GM12878 (cell line): ENCODE results near the gene EPHA8. TPM values are rescaled to one million over a fixed set of nuclear protein-coding genes. Genes with fewer than 3 reads are reported as not detected.

Source experiments
- ATAC-seq: fragments of 200-7000 bp; cut with Tn5 transposase; 3 replicates; pipeline ENCODE4 v1.9.1; 2020; ENCODE audit warnings: mild to moderate bottlenecking, moderate library complexity
- BruUV-seq: library from RNA; stranded (reverse); fragments of 400-500 nt; replicated peaks from 2 replicates; lab custom pipeline; 2021; lab: Mats Ljungman, UMichigan
- CTCF ChIA-PET: fragments of 300-600 bp; sonication (Branson Sonifier 250); formaldehyde crosslinking; extraction: SDS; loops from one replicate; lab custom pipeline; 2021; ENCODE audit warnings: inconsistent platforms; lab: Yijun Ruan, JAX
- POLR2A ChIA-PET: fragments of 350-600 bp; formaldehyde crosslinking; extraction: SDS; loops from one replicate; lab custom pipeline; 2021; ENCODE audit warnings: inconsistent platforms; lab: Charles Lee
- RAD21 ChIA-PET: fragments of 300-600 bp; sonication (Branson Sonifier 250); formaldehyde crosslinking; loops from one replicate; lab custom pipeline; 2023; ENCODE audit warnings: antibody characterized with exemption; ENCODE audit not compliant: unreplicated experiment; lab: Charles Lee
- SMC1A ChIA-PET: fragments of 300-600 bp; sonication (Branson Sonifier 250); formaldehyde crosslinking; loops from one replicate; lab custom pipeline; 2023; ENCODE audit not compliant: unreplicated experiment, uncharacterized antibody; lab: Charles Lee
- DNase-seq: peaks from one replicate; pipeline ENCODE4 v3.0.0-alpha.2; 2011; ENCODE audit warnings: low read depth, low spot score
- FAIRE-seq: peaks from 3 replicates; lab custom pipeline; 2011; peaks lifted over from hg19 to GRCh38; lab: Jason Lieb, UNC
- H2AFZ ChIP-seq: 2 replicates; pipeline ENCODE4 v1.6.0; 2011; ENCODE audit warnings: low read depth, low read length, control low read depth; ENCODE audit not compliant: control insufficient read depth
- H3K27ac ChIP-seq: 2 replicates; pipeline ENCODE4 v1.5.1; 2011; ENCODE audit warnings: control low read depth; ENCODE audit not compliant: control insufficient read depth, insufficient read depth
- H3K27me3 ChIP-seq, 2 experiments: replicated peaks in 1 of 2; 2 replicates each; pipeline versions ENCODE4 v1.6.0 to v1.6.1; 2011; ENCODE audit warnings: low read length in 1 of 2; ENCODE audit not compliant: control insufficient read depth in 2 of 2, insufficient read depth in 2 of 2
- H3K36me3 ChIP-seq, 2 experiments: 2 replicates each; pipeline ENCODE4 v1.5.1; 2011; ENCODE audit warnings: low read length in 1 of 2; ENCODE audit not compliant: control insufficient read depth in 2 of 2, insufficient read depth in 2 of 2
- H3K4me1 ChIP-seq: 2 replicates; pipeline ENCODE4 v1.6.1; 2011; ENCODE audit warnings: mild to moderate bottlenecking, low read length, moderate library complexity, mixed read lengths; ENCODE audit not compliant: control insufficient read depth, insufficient read depth
- H3K4me2 ChIP-seq: 2 replicates; pipeline ENCODE4 v1.6.0; 2011; ENCODE audit warnings: control low read depth; ENCODE audit not compliant: control insufficient read depth, insufficient read depth
- H3K4me3 ChIP-seq: fragments of 200-600 bp; sonication (generic); 2 replicates; pipeline ENCODE4 v1.5.1; 2016
- H3K79me2 ChIP-seq: 2 replicates; pipeline ENCODE4 v1.6.0; 2011; ENCODE audit warnings: low read length; ENCODE audit not compliant: control insufficient read depth, insufficient read depth
- H3K9ac ChIP-seq: 2 replicates; pipeline ENCODE4 v1.8.0; 2011; ENCODE audit warnings: low read length, control low read depth, mixed read lengths; ENCODE audit not compliant: control insufficient read depth, insufficient read depth
- H3K9me3 ChIP-seq: replicated peaks from 3 replicates; pipeline ENCODE4 v1.5.1; 2011; ENCODE audit warnings: mild to moderate bottlenecking, low read length; ENCODE audit not compliant: control insufficient read depth, insufficient read depth
- H4K20me1 ChIP-seq: 2 replicates; pipeline ENCODE4 v1.6.0; 2011; ENCODE audit not compliant: control insufficient read depth, insufficient read depth
- CBX5 ChIP-seq: sonication (generic); IDR thresholded peaks from 2 replicates; pipeline ENCODE4 v1.6.1; 2016; ENCODE audit warnings: low read depth, moderate library complexity, mild to moderate bottlenecking, inconsistent platforms
- CHD2 ChIP-seq: IDR thresholded peaks from 2 replicates; pipeline ENCODE4 v1.6.1; 2011; ENCODE audit warnings: low read depth, low read length, improper control_type of control experiment, borderline replicate concordance
- GATAD2B ChIP-seq: fragments of 450-650 bp; conservative IDR thresholded peaks from 2 replicates; pipeline ENCODE4 v1.6.1; 2017; ENCODE audit warnings: low read depth, mild to moderate bottlenecking, moderate library complexity
- IKZF1 ChIP-seq: fragments of 450-650 bp; conservative IDR thresholded peaks from 2 replicates; pipeline ENCODE4 v1.6.1; 2017; ENCODE audit warnings: antibody characterized with exemption, mild to moderate bottlenecking
- NFXL1 ChIP-seq: fragments of 450-650 bp; IDR thresholded peaks from 2 replicates; pipeline ENCODE4 v1.6.1; 2017; ENCODE audit warnings: antibody characterized with exemption, mild to moderate bottlenecking, borderline replicate concordance
- NFYB ChIP-seq: IDR thresholded peaks from 2 replicates; pipeline ENCODE4 v1.6.1; 2011; ENCODE audit warnings: low read depth, mild to moderate bottlenecking, low read length, improper control_type of control experiment, moderate library complexity; ENCODE audit not compliant: insufficient read depth
- PML ChIP-seq: IDR thresholded peaks from 2 replicates; pipeline ENCODE4 v1.6.1; 2012; ENCODE audit warnings: low read length, inconsistent platforms
- SMAD5 ChIP-seq: IDR thresholded peaks from 2 replicates; pipeline ENCODE4 v1.6.1; 2016; ENCODE audit warnings: antibody characterized with exemption, low read depth
- TARDBP ChIP-seq: IDR thresholded peaks from 2 replicates; pipeline ENCODE4 v1.6.1; 2016; ENCODE audit warnings: borderline replicate concordance
- WGBS: methylation state at CpG from one replicate; pipeline ENCODE4 v1.1.6; 2016; ENCODE audit warnings: low lambda C conversion rate; ENCODE audit not compliant: insufficient replicate concordance, insufficient coverage; ENCODE audit errors: missing lambda C conversion rate; 5-methylcytosine and 5-hydroxymethylcytosine counted together
- in situ Hi-C: fragments of 300-500 bp; cut with MboI; formaldehyde crosslinking; loops from 9 replicates; pipeline ENCODE4 v1.14.3; 2018; ENCODE audit warnings: mixed read lengths
- intact Hi-C: fragments of 100-400 bp; cut with micrococcal nuclease; formaldehyde crosslinking; loops from one replicate; pipeline ENCODE4 v1.14.2; 2022; ENCODE audit not compliant: unreplicated experiment
- polyA plus RNA-seq, 11 experiments: library from polyadenylated mRNA; depleted of rRNA in 4 of 11; unstranded in 6 of 11; stranded (reverse) in 5 of 11; fragments of >200 nt; fragmentation: Nextera tagmentation in 4 of 11; fragmentation: Illumina TruSeq in 1 of 11; extraction: Ambion mirVana in 4 of 11; extraction: Trizol in 1 of 11; gene quantifications; 1 replicate in 1 of 11; 2 replicates in 10 of 11; pipeline versions ENCODE4 v1.2.1 to v1.2.3, GENCODE V29; 2011 to 2016; ENCODE audit warnings: inconsistent platforms in 2 of 11, missing spikeins in 2 of 11, low read depth in 1 of 11
- total RNA-seq, 4 experiments: library from RNA; depleted of rRNA in 3 of 4; stranded (reverse); fragments of >200 nt in 3 of 4; fragmentation: Illumina TruSeq in 1 of 4; extraction: Trizol in 1 of 4; gene quantifications; 2 replicates each; pipeline versions ENCODE4 v1.2.1 to v1.2.3, GENCODE V29; 2013 to 2021

Gene EPHA8
- total and polyA plus RNA-seq, 10 of the 15 experiments (the other 5 are each of a cell fraction or from before 2014, with no cell fraction given): not detected

DNA sequence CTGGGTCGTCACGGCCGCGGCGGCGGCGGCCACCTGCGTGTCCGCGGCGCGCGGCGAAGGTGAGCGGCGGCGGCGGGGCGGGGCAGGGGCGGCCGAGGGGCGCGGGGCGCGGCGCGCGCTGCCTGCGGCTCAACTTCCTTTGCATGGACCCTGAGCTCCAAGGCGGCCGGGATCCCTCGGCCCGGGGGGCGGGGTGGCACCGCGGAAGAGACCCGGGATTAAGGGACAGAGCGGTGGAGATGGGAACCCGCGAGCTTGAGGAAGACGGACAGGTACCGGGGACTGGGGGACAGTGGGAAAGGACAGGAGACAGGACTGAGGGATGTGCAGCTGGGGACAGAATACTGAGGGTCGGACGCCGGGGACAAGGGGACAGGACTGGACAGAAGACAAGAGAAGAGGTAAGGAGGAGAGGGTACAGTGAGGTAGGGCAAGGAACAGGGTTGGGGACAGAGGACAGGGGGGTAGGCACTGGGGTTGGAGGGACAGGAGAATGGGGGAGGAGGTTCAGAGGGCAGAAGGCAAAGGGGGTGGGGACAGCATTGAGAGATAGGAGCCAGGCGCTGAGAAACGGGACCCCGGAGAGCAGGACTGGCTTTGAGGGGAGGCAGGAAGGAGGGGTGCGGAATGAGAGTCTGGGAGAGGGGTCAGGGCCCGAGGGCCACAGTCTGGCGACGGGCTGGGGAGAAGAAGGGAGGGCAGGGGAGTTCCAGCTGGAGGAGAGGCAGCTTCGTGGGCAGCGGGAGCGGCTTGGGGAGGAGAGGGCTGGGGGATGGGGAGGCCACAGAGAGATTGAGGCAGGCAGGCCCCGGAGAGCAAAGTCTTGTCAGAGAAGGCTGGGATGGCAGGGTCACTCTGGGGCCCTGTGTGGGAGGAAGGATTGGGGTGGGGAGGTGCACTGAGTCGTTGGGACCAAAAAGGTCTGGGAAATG is 648 bp downstream of the EPHA8 start (continued):
- TF ChIP-seq SMAD5 (no peak), PML (no peak), TARDBP (no peak), GATAD2B (no peak), IKZF1 (no peak)

DNA sequence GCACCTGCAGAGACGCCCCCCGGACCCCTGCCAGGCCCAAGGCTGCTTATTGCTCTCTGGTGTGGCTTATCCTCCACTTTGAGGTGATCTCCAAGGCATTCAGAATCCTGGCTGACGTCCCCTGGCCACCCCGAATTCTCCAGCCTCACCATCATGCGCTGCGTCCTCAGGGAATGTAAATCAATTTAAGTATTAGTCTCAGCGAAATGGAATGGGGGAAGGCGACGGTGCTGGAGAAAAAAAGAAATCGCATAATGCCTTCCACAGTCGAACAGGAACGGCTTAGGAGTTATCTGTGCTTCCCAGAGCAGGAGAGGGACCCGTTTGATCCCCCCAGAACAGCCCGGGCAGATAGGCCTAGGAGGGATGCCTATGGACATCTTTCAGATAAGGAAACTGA is 2.9 kb downstream of the EPHA8 start:
- H3K36me3 ChIP-seq: no peaks in the 10 kb centered on the region
- SMC1A ChIA-PET: no interaction called here
- 33% methylated on average over 14 of the region's 14 CpGs for WGBS
- BruUV-seq: no TSS peak
- TF ChIP-seq NFYB: no peak
- no peak for TF ChIP-seq CBX5
- no peak for TF ChIP-seq TARDBP
- no peak for TF ChIP-seq NFXL1
- no peak for TF ChIP-seq CHD2
- H3K27ac ChIP-seq: no peak overlapping the region
- no peak for ATAC-seq
- no peaks in the 10 kb centered on the region for H4K20me1 ChIP-seq
- no peaks in the 10 kb centered on the region for H3K9me3 ChIP-seq
- CTCF ChIA-PET: no interaction called here
- no peak overlapping the region for H3K4me3 ChIP-seq
- intact Hi-C loops (no loop called here), in situ Hi-C loops (no loop called here)
- no peak for DNase-seq
- no peak overlapping the region for H3K4me2 ChIP-seq
- POLR2A ChIA-PET: no interaction called here
- no peak overlapping the region for H3K9ac ChIP-seq
- no peak overlapping the region for H2AFZ ChIP-seq
- RAD21 ChIA-PET: no interaction called here
- H3K79me2 ChIP-seq: no peaks in the 10 kb centered on the region
- H3K4me1 ChIP-seq: no peaks in the 10 kb centered on the region
- peaks cover 4 to 16% of the 10 kb centered on the region in 2 experiments; a peak in 2 of 4 replicates for H3K27me3 ChIP-seq
- FAIRE-seq: no peak
